B cell (primary cell): Measurements from ENCODE around the gene MYZAP. TPM values are rescaled to one million over a fixed set of nuclear protein-coding genes. Genes with fewer than 3 reads are reported as not detected.

Experiments
- ATAC-seq: fragments of 200-7000 bp; cut with Tn5 transposase; one replicate; pipeline ENCODE4 v1.10.0; 2021; ENCODE audit warnings: low read depth, mild to moderate bottlenecking, moderate number of reproducible peaks, moderate library complexity
- CTCF ChIA-PET: fragments of 350-600 bp; sonication (Branson Sonifier 250); formaldehyde crosslinking; loops from one replicate; lab custom pipeline; 2021; ENCODE audit warnings: antibody characterized with exemption, inconsistent platforms; lab: Charles Lee
- POLR2A ChIA-PET: fragments of 350-600 bp; sonication (Branson Sonifier 250); formaldehyde crosslinking; loops from one replicate; lab custom pipeline; 2021; ENCODE audit warnings: antibody characterized with exemption; lab: Charles Lee
- DNase-seq: peaks from one replicate; pipeline ENCODE4 v3.0.0; 2013
- H2AFZ ChIP-seq: 2 replicates; pipeline ENCODE4 v1.6.1; 2012; ENCODE audit warnings: mild to moderate bottlenecking, low read depth, low read length; ENCODE audit not compliant: insufficient read depth, poor library complexity, severe bottlenecking
- H3K27ac ChIP-seq, 2 donors: 1 replicate in 1 of 2; 2 replicates in 1 of 2; pipeline ENCODE4 v1.5.1; 2012 to 2013; ENCODE audit warnings: low read length in 2 of 2, mild to moderate bottlenecking in 2 of 2, moderate library complexity in 1 of 2
- H3K27me3 ChIP-seq, 4 experiments: fragments of 200-600 bp in 1 of 4; sonication (generic) in 1 of 4; replicated peaks in 1 of 4; 1 replicate in 2 of 4; 2 replicates in 2 of 4; pipeline versions ENCODE4 v1.6.1 to v1.7.0; 2013 to 2016; ENCODE audit warnings: low read length in 3 of 4, mild to moderate bottlenecking in 2 of 4, mixed read lengths in 1 of 4, moderate library complexity in 1 of 4; ENCODE audit not compliant: insufficient read depth in 4 of 4, control insufficient read depth in 3 of 4; ENCODE audit errors: control extremely low read depth in 1 of 4
- H3K36me3 ChIP-seq, 2 experiments: replicated peaks in 1 of 2; 1 replicate in 1 of 2; 2 replicates in 1 of 2; pipeline versions ENCODE4 v1.6.1 to v1.7.1; 2013; ENCODE audit warnings: low read length in 1 of 2; ENCODE audit not compliant: insufficient read depth in 2 of 2, control insufficient read depth in 1 of 2; ENCODE audit errors: control extremely low read depth in 1 of 2, extremely low read depth in 1 of 2
- H3K4me1 ChIP-seq, 2 donors: fragments of 200-600 bp in 1 of 2; sonication (generic) in 1 of 2; 1 replicate in 1 of 2; 2 replicates in 1 of 2; pipeline versions ENCODE4 v1.5.1 to v1.6.1; 2013 to 2017; ENCODE audit warnings: low read length in 2 of 2; ENCODE audit not compliant: control insufficient read depth in 2 of 2, insufficient read depth in 2 of 2
- H3K4me2 ChIP-seq: replicated peaks from 2 replicates; pipeline ENCODE3; 2012; ENCODE audit warnings: mild to moderate bottlenecking, low read depth, low read length; ENCODE audit not compliant: poor library complexity, severe bottlenecking
- H3K4me3 ChIP-seq, 5 experiments: fragments of 200-600 bp in 1 of 5; sonication (generic) in 1 of 5; 1 replicate in 3 of 5; 2 replicates in 2 of 5; pipeline versions ENCODE4 v1.5.1 to v1.7.0; 2011 to 2016; ENCODE audit warnings: low read length in 4 of 5, mild to moderate bottlenecking in 4 of 5, low read depth in 2 of 5, control low read depth in 1 of 5, moderate library complexity in 1 of 5; ENCODE audit not compliant: insufficient read depth in 1 of 5; ENCODE audit errors: control extremely low read depth in 1 of 5, extremely low read depth in 1 of 5
- H3K79me2 ChIP-seq: fragments of 200-600 bp; sonication (generic); one replicate; pipeline ENCODE4 v1.6.0; 2016; ENCODE audit warnings: low read length; ENCODE audit not compliant: control insufficient read depth, insufficient read depth
- H3K9ac ChIP-seq: fragments of 200-600 bp; sonication (generic); 2 replicates; pipeline ENCODE4 v1.6.1; 2017; ENCODE audit warnings: mild to moderate bottlenecking, low read length, moderate library complexity
- H3K9me3 ChIP-seq, 3 donors: one replicate each; pipeline versions ENCODE4 v1.6.1 to v1.7.1; 2013; ENCODE audit warnings: low read length in 2 of 3; ENCODE audit not compliant: control insufficient read depth in 2 of 3, insufficient read depth in 1 of 3; ENCODE audit errors: control extremely low read depth in 1 of 3
- H4K20me1 ChIP-seq: 2 replicates; pipeline ENCODE4 v1.6.0; 2012; ENCODE audit warnings: mild to moderate bottlenecking, low read length; ENCODE audit not compliant: insufficient read depth, control insufficient read depth, poor library complexity, severe bottlenecking
- H3K27ac Mint-ChIP-seq: one replicate; pipeline ENCODE4 v1.8.0; 2021; ENCODE audit warnings: mixed read lengths
- H3K27me3 Mint-ChIP-seq: one replicate; pipeline ENCODE4 v1.8.0; 2021; ENCODE audit warnings: mixed read lengths
- H3K4me1 Mint-ChIP-seq: one replicate; pipeline ENCODE4 v1.8.0; 2021; ENCODE audit warnings: mixed read lengths
- H3K4me3 Mint-ChIP-seq: one replicate; pipeline ENCODE4 v1.8.0; 2021; ENCODE audit warnings: mixed read lengths
- H3K9me3 Mint-ChIP-seq: one replicate; pipeline ENCODE4 v1.8.0; 2022; ENCODE audit warnings: mixed read lengths; ENCODE audit not compliant: insufficient read depth
- EZH2 ChIP-seq: IDR thresholded peaks from 2 replicates; pipeline ENCODE4 v1.6.1; 2012; ENCODE audit warnings: borderline replicate concordance, low read depth, mild to moderate bottlenecking, moderate library complexity, low read length; ENCODE audit not compliant: insufficient read depth, poor library complexity, severe bottlenecking
- WGBS: methylation state at CpG from one replicate; pipeline ENCODE4 v1.1.5; 2013; ENCODE audit warnings: missing lambda C conversion rate; ENCODE audit not compliant: insufficient coverage; 5-methylcytosine and 5-hydroxymethylcytosine counted together
- intact Hi-C: fragments of 100-400 bp; cut with micrococcal nuclease; formaldehyde crosslinking; loops from one replicate; pipeline ENCODE4 v1.10.0; 2022
- polyA plus RNA-seq: library from polyadenylated mRNA; depleted of rRNA; stranded (reverse); fragments of >200 nt; gene quantifications from 2 replicates; pipeline ENCODE4 v1.2.3, GENCODE V29; 2012
- total RNA-seq, 2 donors: library from RNA; stranded (reverse); fragments of 120-200 nt in 1 of 2; gene quantifications; 1 replicate in 1 of 2; 2 replicates in 1 of 2; pipeline versions ENCODE4 v1.2.3 to v1.2.4, GENCODE V29; 2013 to 2022
- TF ChIP-seq, protein P1 (sequence below): fragments of 200-600 bp; IDR thresholded peaks from one replicate; pipeline ENCODE4 v1.8.0; 2022; ENCODE audit warnings: antibody characterized with exemption, mild to moderate bottlenecking

The MYZAP gene
- total and polyA plus RNA-seq, 2 donors (not counting 1 experiment from before 2014, with no cell fraction given), result 1.0 to 2.8 TPM

DNA sequence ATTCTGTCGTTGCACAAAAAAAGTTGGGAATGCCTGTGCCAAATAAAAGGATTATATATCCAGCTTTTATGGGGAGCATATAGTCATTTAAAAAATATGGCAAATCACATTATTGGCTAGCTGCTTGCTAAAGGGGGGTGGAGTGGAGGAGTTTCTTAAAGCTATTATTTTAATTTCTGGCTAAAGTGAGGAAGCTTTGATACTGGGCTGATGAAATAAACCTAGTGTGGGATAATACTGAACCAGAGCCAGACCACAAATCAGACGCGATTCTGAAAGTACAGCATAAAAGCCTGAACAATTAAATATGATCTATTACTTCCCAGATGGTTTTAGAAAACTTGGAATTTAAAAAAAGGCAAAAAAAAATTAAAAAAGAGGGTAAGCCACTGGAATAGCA, 129.2 kb downstream of the MYZAP start:
- H3K27me3 Mint-ChIP-seq, result no peaks in the 10 kb centered on the region
- no peak for DNase-seq

DNA sequence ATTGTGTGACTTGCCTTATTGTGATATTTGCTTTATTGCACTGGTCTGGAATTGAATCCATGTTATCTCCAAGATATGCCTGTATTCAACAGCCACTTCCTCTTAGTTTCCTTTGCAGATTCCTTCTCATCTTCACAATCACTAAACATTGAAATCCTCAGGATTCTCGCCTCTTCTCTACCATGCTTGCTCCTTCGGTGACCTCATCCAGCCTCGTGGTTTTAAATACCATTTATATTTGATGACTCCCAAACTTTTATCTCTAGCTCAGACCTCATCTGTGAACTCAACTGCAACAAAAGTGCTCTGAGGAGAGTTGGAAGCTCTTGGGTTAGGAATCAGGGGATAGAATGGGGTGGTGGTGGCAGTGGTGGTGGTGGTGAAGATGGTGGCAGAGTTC, 134.7 kb downstream of the MYZAP start:
- no peak for TF ChIP-seq EZH2
- H4K20me1 ChIP-seq, result no peaks in the 10 kb centered on the region
- no peak overlapping the region for H3K9ac ChIP-seq
- no peak overlapping the region for H2AFZ ChIP-seq
- POLR2A ChIA-PET, result no interaction called here
- no peaks in the 10 kb centered on the region for H3K79me2 ChIP-seq
- no peak overlapping the region for H3K4me3 ChIP-seq
- H3K27me3 Mint-ChIP-seq, result no peaks in the 10 kb centered on the region
- WGBS, result 100% methylated on average over 2 of the region's 3 CpGs
- intact Hi-C loops, result no loop called here
- no peak overlapping the region for H3K4me2 ChIP-seq
- H3K27ac ChIP-seq, result no peak overlapping the region
- H3K9me3 ChIP-seq, result peaks cover 0 to 4% (median 0%) of the 10 kb centered on the region in 3 donors
- DNase-seq, result no peak
- no peak for ATAC-seq
- H3K9me3 Mint-ChIP-seq, result no peaks in the 10 kb centered on the region
- H3K4me3 Mint-ChIP-seq, result no peak overlapping the region
- H3K36me3 ChIP-seq, result no peaks in the 10 kb centered on the region
- no peaks in the 10 kb centered on the region for H3K4me1 ChIP-seq
- no peaks in the 10 kb centered on the region for H3K27me3 ChIP-seq
- no peak overlapping the region for H3K27ac Mint-ChIP-seq
- CTCF ChIA-PET, result no interaction called here
- no peaks in the 10 kb centered on the region for H3K4me1 Mint-ChIP-seq

More for the DNA sequence above, 129.2 kb downstream of the MYZAP start:
- H2AFZ ChIP-seq, result no peak overlapping the region
- Mint-ChIP-seq H3K27ac (no peak overlapping the region), H3K4me1 (no peaks in the 10 kb centered on the region), H3K4me3 (no peak overlapping the region), H3K9me3 (peaks cover 2% of the 10 kb centered on the region)
- WGBS, result no CpG with 5 or more reads among the region's 3 CpGs
- no peaks in the 10 kb centered on the region for H3K4me1 ChIP-seq
- CTCF ChIA-PET, result interaction anchor here (0.6 to 1.3 kb wide), 3 partner anchors 9 to 14 kb away, joined by 3 read pairs; partner anchors contain the start of gene POLR2M
- no peak overlapping the region for H3K9ac ChIP-seq
- no peak overlapping the region for H3K4me3 ChIP-seq
- no peaks in the 10 kb centered on the region for H3K79me2 ChIP-seq
- POLR2A ChIA-PET, result no interaction called here
- H3K36me3 ChIP-seq, result peaks cover 0 to 10% of the 10 kb centered on the region in 2 experiments
- no peak overlapping the region for H3K4me2 ChIP-seq
- peaks cover 0 to 4% (median 0%) of the 10 kb centered on the region in 3 donors for H3K9me3 ChIP-seq
- H4K20me1 ChIP-seq, result no peaks in the 10 kb centered on the region
- no peak overlapping the region for H3K27ac ChIP-seq
- no peak for TF ChIP-seq EZH2
- TF ChIP-seq, protein P1, sequence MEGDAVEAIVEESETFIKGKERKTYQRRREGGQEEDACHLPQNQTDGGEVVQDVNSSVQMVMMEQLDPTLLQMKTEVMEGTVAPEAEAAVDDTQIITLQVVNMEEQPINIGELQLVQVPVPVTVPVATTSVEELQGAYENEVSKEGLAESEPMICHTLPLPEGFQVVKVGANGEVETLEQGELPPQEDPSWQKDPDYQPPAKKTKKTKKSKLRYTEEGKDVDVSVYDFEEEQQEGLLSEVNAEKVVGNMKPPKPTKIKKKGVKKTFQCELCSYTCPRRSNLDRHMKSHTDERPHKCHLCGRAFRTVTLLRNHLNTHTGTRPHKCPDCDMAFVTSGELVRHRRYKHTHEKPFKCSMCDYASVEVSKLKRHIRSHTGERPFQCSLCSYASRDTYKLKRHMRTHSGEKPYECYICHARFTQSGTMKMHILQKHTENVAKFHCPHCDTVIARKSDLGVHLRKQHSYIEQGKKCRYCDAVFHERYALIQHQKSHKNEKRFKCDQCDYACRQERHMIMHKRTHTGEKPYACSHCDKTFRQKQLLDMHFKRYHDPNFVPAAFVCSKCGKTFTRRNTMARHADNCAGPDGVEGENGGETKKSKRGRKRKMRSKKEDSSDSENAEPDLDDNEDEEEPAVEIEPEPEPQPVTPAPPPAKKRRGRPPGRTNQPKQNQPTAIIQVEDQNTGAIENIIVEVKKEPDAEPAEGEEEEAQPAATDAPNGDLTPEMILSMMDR, result no peak
- ATAC-seq, result no peak
- intact Hi-C loops, result no loop called here
- H3K27me3 ChIP-seq, result no peaks in the 10 kb centered on the region
